Gastrocnemius medialis (tissue), 4 donors: ENCODE measurements around the gene CACNG7. TPM values are rescaled to one million over a fixed set of nuclear protein-coding genes. Genes with fewer than 3 reads are reported as not detected.

Experiments used
- ATAC-seq, 2 donors: fragments of 150-250 bp; one replicate each; pipeline ENCODE4 v1.9.1; 2016
- DNase-seq, 2 donors: peaks; one replicate each; pipeline ENCODE4 v3.0.0-alpha.2; 2019
- H3K27ac ChIP-seq, 4 donors: fragments of 200-600 bp; sonication (generic); 1 replicate in 1 of 4; 2 replicates in 3 of 4; pipeline ENCODE4 v1.5.1; 2016 to 2018; ENCODE audit warnings: mild to moderate bottlenecking in 2 of 4, moderate library complexity in 1 of 4
- H3K27me3 ChIP-seq, 3 donors: fragments of 200-600 bp; sonication (generic) in 2 of 3; 1 replicate in 1 of 3; 2 replicates in 2 of 3; pipeline versions ENCODE4 v1.5.1 to v1.6.0; 2016 to 2019; ENCODE audit warnings: mild to moderate bottlenecking in 1 of 3, moderate library complexity in 1 of 3
- H3K36me3 ChIP-seq, 2 donors: fragments of 200-600 bp; sonication (generic) in 1 of 2; one replicate each; pipeline ENCODE4 v1.5.1; 2017 to 2018
- H3K4me1 ChIP-seq, 2 donors: fragments of 200-600 bp; sonication (generic) in 1 of 2; one replicate each; pipeline ENCODE4 v1.5.1; 2016 to 2017; ENCODE audit warnings: mild to moderate bottlenecking in 2 of 2
- H3K4me3 ChIP-seq, 4 donors: fragments of 200-600 bp; sonication (generic) in 3 of 4; 1 replicate in 1 of 4; 2 replicates in 3 of 4; pipeline ENCODE4 v1.5.1; 2016 to 2019; ENCODE audit warnings: mild to moderate bottlenecking in 2 of 4
- H3K9me3 ChIP-seq, 3 donors: fragments of 200-600 bp; sonication (generic) in 2 of 3; 1 replicate in 1 of 3; 2 replicates in 2 of 3; pipeline ENCODE4 v1.5.1; 2016 to 2019
- CTCF ChIP-seq, 5 experiments: fragments of 450-650 bp in 3 of 5; fragments of 200-600 bp in 2 of 5; sonication (generic) in 2 of 5; IDR thresholded peaks in 4 of 5; conservative IDR thresholded peaks in 1 of 5; 1 replicate in 4 of 5; 2 replicates in 1 of 5; pipeline ENCODE4 v1.5.1; 2016 to 2019; ENCODE audit warnings: antibody characterized with exemption in 5 of 5, mild to moderate bottlenecking in 3 of 5, moderate library complexity in 3 of 5
- POLR2A ChIP-seq, 2 donors: fragments of 450-650 bp; IDR thresholded peaks; one replicate each; pipeline ENCODE4 v1.6.1; 2017; ENCODE audit warnings: antibody characterized with exemption in 2 of 2, mild to moderate bottlenecking in 2 of 2, moderate library complexity in 2 of 2
- in situ Hi-C, 4 donors: fragments of 200-750 bp; cut with MboI; loops; one replicate each; pipeline versions ENCODE4 v1.15.0 to v1.8.0; 2017; ENCODE audit warnings: low sequenced_read_pairs in 4 of 4
- intact Hi-C: fragments of 100-400 bp; cut with DNase I; formaldehyde crosslinking; loops from one replicate; pipeline ENCODE4 v1.15.1; 2023; ENCODE audit warnings: low total_unique reads
- total RNA-seq, 4 donors: library from RNA; depleted of rRNA; stranded (reverse); fragments of >200 nt; gene quantifications; one replicate each; pipeline versions ENCODE4 v1.1.0 to v1.2.3, GENCODE V29; 2016

CACNG7 gene
- total RNA-seq, 4 donors from 2014 or later, result not detected

- Histone ChIP-seq H3K36me3 (no peaks in the 10 kb centered on the region), H3K27me3 (no peaks in the 10 kb centered on the region), H3K27ac (no peak overlapping the region), H3K4me1 (no peaks in the 10 kb centered on the region), H3K4me3 (no peak overlapping the region), H3K9me3 (no peaks in the 10 kb centered on the region)
- in situ Hi-C loops (no loop called here), intact Hi-C loops (no loop called here)
- TF ChIP-seq CTCF (IDR thresholded peaks at IDR 0.05 in 4 of 5, conservative IDR thresholded peaks at IDR 0.05 in 1 of 5) (no peak), POLR2A (IDR thresholded peaks at IDR 0.05) (no peak)
- DNase-seq, result no peak
- no peak for ATAC-seq
Measured at GRCh38 chr19:53927739-53928138, 18.7 kb downstream of the CACNG7 start.

GRCh38 chr19:53936029-53936428 lies 27.0 kb downstream of the CACNG7 start:
- no peak for TF ChIP-seq POLR2A (IDR thresholded peaks at IDR 0.05)
- TF ChIP-seq CTCF (IDR thresholded peaks at IDR 0.05 in 4 of 5, conservative IDR thresholded peaks at IDR 0.05 in 1 of 5), result no peak
- Histone ChIP-seq H3K27ac (no peak overlapping the region), H3K4me3 (no peak overlapping the region), H3K9me3 (no peaks in the 10 kb centered on the region), H3K27me3 (peaks cover under 1 to 13% (median 8%) of the 10 kb centered on the region in 3 donors), H3K4me1 (no peaks in the 10 kb centered on the region), H3K36me3 (no peaks in the 10 kb centered on the region)
- DNase-seq, result no peak
- ATAC-seq, result no peak
- intact Hi-C loops, result no loop called here
- in situ Hi-C loops, result no loop called here

- H3K9me3 ChIP-seq, result no peaks in the 10 kb centered on the region
- H3K4me1 ChIP-seq, result no peaks in the 10 kb centered on the region
- H3K36me3 ChIP-seq, result no peaks in the 10 kb centered on the region
- in situ Hi-C loops (no loop called here), intact Hi-C loops (no loop called here)
- no peak overlapping the region for H3K4me3 ChIP-seq
- no peak overlapping the region for H3K27ac ChIP-seq
- DNase-seq, result no peak
- H3K27me3 ChIP-seq, result peaks cover 23 to 51% (median 35%) of the 10 kb centered on the region in 3 donors
- no peak for TF ChIP-seq POLR2A (IDR thresholded peaks at IDR 0.05)
- TF ChIP-seq CTCF (IDR thresholded peaks at IDR 0.05 in 4 of 5, conservative IDR thresholded peaks at IDR 0.05 in 1 of 5), result no peak
- ATAC-seq, result no peak
Measured at GRCh38 chr19:53942001-53942786, 33.1 kb downstream of the CACNG7 start.

GRCh38 chr19:53944416-53944815 lies 35.3 kb downstream of the CACNG7 start:
- ATAC-seq, result no peak
- no peak for DNase-seq
- Histone ChIP-seq H3K4me1 (no peaks in the 10 kb centered on the region), H3K4me3 (no peak overlapping the region), H3K27me3 (peaks cover 29 to 57% (median 39%) of the 10 kb centered on the region in 3 donors), H3K9me3 (no peaks in the 10 kb centered on the region), H3K27ac (no peak overlapping the region), H3K36me3 (no peaks in the 10 kb centered on the region)
- in situ Hi-C loops, result no loop called here
- TF ChIP-seq POLR2A (IDR thresholded peaks at IDR 0.05) (no peak), CTCF (IDR thresholded peaks at IDR 0.05 in 4 of 5, conservative IDR thresholded peaks at IDR 0.05 in 1 of 5) (no peak)
- intact Hi-C loops, result no loop called here
